ENCODE results near the gene PPARG.
"Not testable (repeated sequence)": the region's sequence is repeated elsewhere in the genome, so short reads cannot be mapped to it uniquely, and the experiment has no call there.

PPARG gene

DNA sequence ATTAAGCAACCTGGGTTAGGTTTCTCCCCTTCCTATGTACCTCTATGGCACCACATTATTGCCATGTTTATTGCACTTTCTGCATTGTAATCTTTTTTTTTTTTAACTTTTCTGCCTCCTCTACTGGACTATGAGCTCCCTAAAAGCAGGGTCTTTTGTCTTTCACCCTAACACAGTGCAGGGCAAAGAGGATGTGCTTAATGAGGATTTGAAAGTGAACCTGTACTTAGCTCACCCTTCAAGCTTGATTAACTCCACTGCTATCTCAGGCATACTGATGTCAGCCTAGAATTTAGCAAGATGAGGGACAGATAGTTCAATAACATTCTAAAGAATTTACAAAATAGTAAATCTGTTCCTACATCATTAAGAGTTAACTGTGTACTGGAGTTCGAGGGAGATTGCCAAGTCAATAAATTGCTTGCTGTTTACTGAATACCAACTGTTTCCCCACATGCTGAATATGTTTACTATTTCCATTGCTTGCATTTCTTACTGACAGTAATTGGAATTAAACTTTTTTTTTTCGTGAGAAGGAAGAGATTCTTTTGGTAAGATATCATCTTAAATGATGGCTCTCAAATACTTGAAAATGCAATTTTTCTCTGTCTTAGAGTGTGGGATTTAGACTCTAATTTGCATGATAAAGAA lies 15.7 kb upstream of the PPARG start:
- DNase-seq, result no peak
- no peak overlapping the region for H3K4me2 ChIP-seq (ENCODE audit: low read depth, low read length)

DNA sequence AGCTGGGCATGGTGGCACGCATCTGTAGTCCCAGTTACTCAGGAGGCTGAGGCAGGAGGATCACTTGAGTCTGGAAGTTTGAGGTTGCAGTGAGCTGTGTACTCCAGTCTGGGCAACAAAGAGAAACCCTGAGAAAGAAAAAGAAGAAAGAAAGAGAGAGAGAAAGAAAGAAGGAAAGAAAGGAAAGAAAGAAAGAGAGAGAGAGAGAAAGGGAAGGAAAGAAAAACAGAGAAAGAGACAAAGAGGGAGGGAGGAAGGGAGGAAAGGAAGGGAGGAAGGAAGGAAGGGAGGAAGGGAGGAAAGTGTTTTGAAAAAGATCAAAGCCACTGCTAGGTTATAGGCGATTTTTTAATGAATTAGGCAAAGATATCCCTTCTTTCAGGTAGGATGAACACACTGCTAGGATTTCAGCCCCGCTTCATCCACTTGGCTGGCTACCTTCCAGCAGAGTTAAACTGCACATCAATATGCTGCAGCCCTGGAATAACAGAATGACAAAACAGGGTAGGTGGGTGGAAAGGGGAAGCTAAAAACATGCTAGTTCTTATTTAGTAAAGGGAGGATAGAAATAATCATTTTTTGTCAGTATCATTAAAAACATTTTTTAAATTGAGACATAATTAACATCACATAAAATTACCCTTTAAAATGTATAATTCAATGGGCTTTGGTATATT lies 12.8 kb upstream of the PPARG start:
- no peak overlapping the region for H3K4me2 ChIP-seq (ENCODE audit: low read depth, low read length)
- TF ChIP-seq EZH2phosphoT487 (IDR thresholded peaks at IDR 0.05; ENCODE audit: low read length), result no peak
- no peak for TF ChIP-seq EZH2 (optimal IDR thresholded peaks at IDR 0.05; ENCODE audit: low read depth, low read length)
- TF ChIP-seq, protein P1, sequence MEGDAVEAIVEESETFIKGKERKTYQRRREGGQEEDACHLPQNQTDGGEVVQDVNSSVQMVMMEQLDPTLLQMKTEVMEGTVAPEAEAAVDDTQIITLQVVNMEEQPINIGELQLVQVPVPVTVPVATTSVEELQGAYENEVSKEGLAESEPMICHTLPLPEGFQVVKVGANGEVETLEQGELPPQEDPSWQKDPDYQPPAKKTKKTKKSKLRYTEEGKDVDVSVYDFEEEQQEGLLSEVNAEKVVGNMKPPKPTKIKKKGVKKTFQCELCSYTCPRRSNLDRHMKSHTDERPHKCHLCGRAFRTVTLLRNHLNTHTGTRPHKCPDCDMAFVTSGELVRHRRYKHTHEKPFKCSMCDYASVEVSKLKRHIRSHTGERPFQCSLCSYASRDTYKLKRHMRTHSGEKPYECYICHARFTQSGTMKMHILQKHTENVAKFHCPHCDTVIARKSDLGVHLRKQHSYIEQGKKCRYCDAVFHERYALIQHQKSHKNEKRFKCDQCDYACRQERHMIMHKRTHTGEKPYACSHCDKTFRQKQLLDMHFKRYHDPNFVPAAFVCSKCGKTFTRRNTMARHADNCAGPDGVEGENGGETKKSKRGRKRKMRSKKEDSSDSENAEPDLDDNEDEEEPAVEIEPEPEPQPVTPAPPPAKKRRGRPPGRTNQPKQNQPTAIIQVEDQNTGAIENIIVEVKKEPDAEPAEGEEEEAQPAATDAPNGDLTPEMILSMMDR (IDR thresholded peaks at IDR 0.05; ENCODE audit: low read length), result no peak
- H3K27ac ChIP-seq (ENCODE audit: low read length), result no peak overlapping the region
- no peaks in the 10 kb centered on the region for H4K20me1 ChIP-seq (ENCODE audit: insufficient read depth, low read length)
- no peaks in the 10 kb centered on the region for H3K9me3 ChIP-seq (replicated peaks; ENCODE audit: insufficient read depth, low read length)
- H3K4me3 ChIP-seq (ENCODE audit: low read length), result no peak overlapping the region
- H3F3A ChIP-seq (ENCODE audit: insufficient read depth, low read length), result no peaks in the 10 kb centered on the region
- H3K9ac ChIP-seq (ENCODE audit: low read length), result no peak overlapping the region
- H3K9me2 ChIP-seq (replicated peaks; ENCODE audit: insufficient read depth, low read length), result no peaks in the 10 kb centered on the region
- no peaks in the 10 kb centered on the region for H3K4me1 ChIP-seq (ENCODE audit: low read length)
- H3K36me3 ChIP-seq (replicated peaks; ENCODE audit: insufficient read depth, low read length), result no peaks in the 10 kb centered on the region
- no peak for DNase-seq
- no peaks in the 10 kb centered on the region for H3K79me2 ChIP-seq (ENCODE audit: low read length)
- no peak overlapping the region for H2AFZ ChIP-seq (ENCODE audit: low read length)
- H3K27me3 ChIP-seq (replicated peaks; ENCODE audit: insufficient read depth, low read length), result no peaks in the 10 kb centered on the region

More for the DNA sequence above, 15.7 kb upstream of the PPARG start:
- Histone ChIP-seq H3K9ac (ENCODE audit: low read length) (no peak overlapping the region), H3K27me3 (replicated peaks; ENCODE audit: insufficient read depth, low read length) (no peaks in the 10 kb centered on the region), H3K79me2 (ENCODE audit: low read length) (no peaks in the 10 kb centered on the region), H3F3A (ENCODE audit: insufficient read depth, low read length) (no peaks in the 10 kb centered on the region), H3K9me3 (replicated peaks; ENCODE audit: insufficient read depth, low read length) (no peaks in the 10 kb centered on the region), H3K36me3 (replicated peaks; ENCODE audit: insufficient read depth, low read length) (no peaks in the 10 kb centered on the region), H4K20me1 (ENCODE audit: insufficient read depth, low read length) (no peaks in the 10 kb centered on the region), H3K27ac (ENCODE audit: low read length) (no peak overlapping the region), H2AFZ (ENCODE audit: low read length) (no peak overlapping the region), H3K4me1 (ENCODE audit: low read length) (no peaks in the 10 kb centered on the region), H3K9me2 (replicated peaks; ENCODE audit: insufficient read depth, low read length) (no peaks in the 10 kb centered on the region), H3K4me3 (ENCODE audit: low read length) (no peak overlapping the region)
- TF ChIP-seq EZH2phosphoT487 (IDR thresholded peaks at IDR 0.05; ENCODE audit: low read length) (no peak), EZH2 (optimal IDR thresholded peaks at IDR 0.05; ENCODE audit: low read depth, low read length) (no peak)
- TF ChIP-seq, protein P1 (IDR thresholded peaks at IDR 0.05; ENCODE audit: low read length), result no peak

GRCh38 chr3:12276827-12277226 lies 12.0 kb upstream of the PPARG start:
- not testable (repeated sequence) for H3K4me2 ChIP-seq (ENCODE audit: low read depth, low read length); H3K36me3 ChIP-seq (replicated peaks; ENCODE audit: insufficient read depth, low read length); H3K4me1 ChIP-seq (ENCODE audit: low read length); H3K27ac ChIP-seq (ENCODE audit: low read length); H3K9me2 ChIP-seq (replicated peaks; ENCODE audit: insufficient read depth, low read length); H3K9me3 ChIP-seq (replicated peaks; ENCODE audit: insufficient read depth, low read length); H3F3A ChIP-seq (ENCODE audit: insufficient read depth, low read length); DNase-seq; H2AFZ ChIP-seq (ENCODE audit: low read length); H3K9ac ChIP-seq (ENCODE audit: low read length); H3K79me2 ChIP-seq (ENCODE audit: low read length); H3K27me3 ChIP-seq (replicated peaks; ENCODE audit: insufficient read depth, low read length); H3K4me3 ChIP-seq (ENCODE audit: low read length); H4K20me1 ChIP-seq (ENCODE audit: insufficient read depth, low read length)

DNA sequence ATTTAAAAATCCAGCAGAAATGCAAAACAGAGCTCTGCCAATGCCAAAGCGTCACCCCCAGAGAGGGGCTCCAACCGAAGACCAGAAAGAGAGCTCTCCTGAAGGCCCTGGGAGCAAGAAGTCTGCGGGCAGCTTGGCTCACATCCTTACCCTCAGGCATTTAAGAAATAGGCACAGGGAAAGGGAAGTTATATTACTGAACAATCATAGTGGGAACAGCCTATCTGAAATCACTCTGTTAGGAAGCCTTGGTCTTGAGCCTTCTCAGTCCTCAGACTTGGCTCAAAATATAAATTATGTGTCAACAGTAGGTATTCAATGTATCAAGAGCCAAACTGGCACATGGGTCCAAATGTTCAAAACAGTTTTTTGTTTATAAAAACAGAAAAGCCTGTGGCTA lies 10.3 kb upstream of the PPARG start:
- H3K79me2 ChIP-seq (ENCODE audit: low read length), result no peaks in the 10 kb centered on the region
- H3K4me3 ChIP-seq (ENCODE audit: low read length), result no peak overlapping the region
- no peak overlapping the region for H3K27ac ChIP-seq (ENCODE audit: low read length)
- no peaks in the 10 kb centered on the region for H3K27me3 ChIP-seq (replicated peaks; ENCODE audit: insufficient read depth, low read length)
- TF ChIP-seq EZH2 (optimal IDR thresholded peaks at IDR 0.05; ENCODE audit: low read depth, low read length) (no peak), EZH2phosphoT487 (IDR thresholded peaks at IDR 0.05; ENCODE audit: low read length) (no peak)
- TF ChIP-seq, protein P1 (IDR thresholded peaks at IDR 0.05; ENCODE audit: low read length), result no peak
- H3K9me3 ChIP-seq (replicated peaks; ENCODE audit: insufficient read depth, low read length), result no peaks in the 10 kb centered on the region
- H3K9ac ChIP-seq (ENCODE audit: low read length), result no peak overlapping the region
- H3F3A ChIP-seq (ENCODE audit: insufficient read depth, low read length), result no peaks in the 10 kb centered on the region
- H3K4me2 ChIP-seq (ENCODE audit: low read depth, low read length), result no peak overlapping the region
- no peaks in the 10 kb centered on the region for H3K9me2 ChIP-seq (replicated peaks; ENCODE audit: insufficient read depth, low read length)
- H4K20me1 ChIP-seq (ENCODE audit: insufficient read depth, low read length), result no peaks in the 10 kb centered on the region
- no peaks in the 10 kb centered on the region for H3K4me1 ChIP-seq (ENCODE audit: low read length)
- H2AFZ ChIP-seq (ENCODE audit: low read length), result no peak overlapping the region
- no peaks in the 10 kb centered on the region for H3K36me3 ChIP-seq (replicated peaks; ENCODE audit: insufficient read depth, low read length)
- DNase-seq, result no peak

All from MM.1S (cell line).